Mucosa of rectum (tissue), 2 donors: ENCODE data around the gene FLVCR2.
"Not testable (repeated sequence)": the region's sequence is repeated elsewhere in the genome, so short reads cannot be mapped to it uniquely, and the experiment has no call there.

Source experiments
- H3K27ac ChIP-seq, 2 donors: one replicate each; pipeline ENCODE4 v1.7.0; 2013; ENCODE audit warnings: inconsistent platforms in 2 of 2, low read depth in 2 of 2, low read length in 2 of 2
- H3K27me3 ChIP-seq, 2 donors: one replicate each; pipeline ENCODE4 v1.7.0; 2013; ENCODE audit warnings: low read length in 2 of 2; ENCODE audit not compliant: control insufficient read depth in 2 of 2, insufficient read depth in 2 of 2
- H3K36me3 ChIP-seq, 2 donors: one replicate each; pipeline ENCODE4 v1.7.0; 2013; ENCODE audit warnings: low read length in 2 of 2; ENCODE audit not compliant: control insufficient read depth in 2 of 2, insufficient read depth in 2 of 2
- H3K4me1 ChIP-seq, 2 donors: one replicate each; pipeline ENCODE4 v1.7.0; 2013; ENCODE audit warnings: low read length in 2 of 2, mild to moderate bottlenecking in 1 of 2; ENCODE audit not compliant: control insufficient read depth in 2 of 2, insufficient read depth in 2 of 2
- H3K4me3 ChIP-seq, 2 donors: one replicate each; pipeline ENCODE4 v1.7.0; 2013; ENCODE audit warnings: low read length in 2 of 2
- H3K9ac ChIP-seq, 2 donors: one replicate each; pipeline ENCODE4 v1.7.0; 2013; ENCODE audit warnings: low read length in 2 of 2, low read depth in 1 of 2, mild to moderate bottlenecking in 1 of 2
- H3K9me3 ChIP-seq, 2 donors: one replicate each; pipeline ENCODE4 v1.7.0; 2013; ENCODE audit warnings: low read length in 2 of 2; ENCODE audit not compliant: control insufficient read depth in 2 of 2
- donor health status: healthy.
- donor health status: Normal muscosa, but diverticular disease.

FLVCR2 gene

GRCh38 chr14:75587388-75587787 is 9.0 kb downstream of the FLVCR2 start:
- H3K4me3 ChIP-seq, result no peak overlapping the region

GRCh38 chr14:75589931-75590330 is 11.5 kb downstream of the FLVCR2 start:
- H3K36me3 ChIP-seq, result peaks cover 3 to 6% of the 10 kb centered on the region in 2 donors
- H3K9ac ChIP-seq, result no peak overlapping the region
- no peaks in the 10 kb centered on the region for H3K9me3 ChIP-seq
- H3K4me1 ChIP-seq, result no peaks in the 10 kb centered on the region
- H3K4me3 ChIP-seq, result no peak overlapping the region
- no peaks in the 10 kb centered on the region for H3K27me3 ChIP-seq
- no peak overlapping the region for H3K27ac ChIP-seq

More at GRCh38 chr14:75587388-75587787, 9.0 kb downstream of the FLVCR2 start:
- Histone ChIP-seq H3K9me3 (no peaks in the 10 kb centered on the region), H3K4me1 (no peaks in the 10 kb centered on the region), H3K36me3 (peaks cover 3 to 6% of the 10 kb centered on the region in 2 donors), H3K27me3 (no peaks in the 10 kb centered on the region), H3K27ac (no peak overlapping the region), H3K9ac (no peak overlapping the region)

- no peak overlapping the region for H3K4me3 ChIP-seq
- H3K27me3 ChIP-seq, result no peaks in the 10 kb centered on the region
- H3K27ac ChIP-seq, result no peak overlapping the region
- H3K9me3 ChIP-seq, result no peaks in the 10 kb centered on the region
- H3K9ac ChIP-seq, result no peak overlapping the region
- no peaks in the 10 kb centered on the region for H3K4me1 ChIP-seq
- H3K36me3 ChIP-seq, result peaks cover 3 to 6% of the 10 kb centered on the region in 2 donors
These were observed 13.0 kb downstream of the FLVCR2 start for GRCh38 chr14:75591331-75591946.

GRCh38 chr14:75591987-75592575 is 13.7 kb downstream of the FLVCR2 start:
- Histone ChIP-seq H3K36me3 (peaks cover 3 to 6% of the 10 kb centered on the region in 2 donors), H3K9me3 (no peaks in the 10 kb centered on the region), H3K27me3 (no peaks in the 10 kb centered on the region), H3K27ac (no peak overlapping the region), H3K4me3 (no peak overlapping the region), H3K4me1 (no peaks in the 10 kb centered on the region), H3K9ac (no peak overlapping the region)

GRCh38 chr14:75595226-75595625 is 16.8 kb downstream of the FLVCR2 start:
- Histone ChIP-seq H3K9me3 (no peaks in the 10 kb centered on the region), H3K27ac (no peak overlapping the region), H3K4me3 (no peak overlapping the region), H3K4me1 (no peaks in the 10 kb centered on the region), H3K27me3 (no peaks in the 10 kb centered on the region), H3K9ac (no peak overlapping the region), H3K36me3 (peaks cover 3 to 4% of the 10 kb centered on the region in 2 donors)

GRCh38 chr14:75597149-75597548 is 18.7 kb downstream of the FLVCR2 start:
- Histone ChIP-seq H3K4me3 (no peak overlapping the region), H3K27me3 (no peaks in the 10 kb centered on the region), H3K9me3 (no peaks in the 10 kb centered on the region), H3K9ac (no peak overlapping the region), H3K36me3 (peaks cover 1% of the 10 kb centered on the region in 2 donors), H3K4me1 (no peaks in the 10 kb centered on the region), H3K27ac (no peak overlapping the region)

GRCh38 chr14:75600100-75600499 is 21.7 kb downstream of the FLVCR2 start:
- H3K9ac ChIP-seq, H3K4me1 ChIP-seq, H3K9me3 ChIP-seq, H3K27ac ChIP-seq, H3K36me3 ChIP-seq, H3K4me3 ChIP-seq, H3K27me3 ChIP-seq: not testable (repeated sequence)

GRCh38 chr14:75601061-75601460 is 22.6 kb downstream of the FLVCR2 start:
- H3K27me3 ChIP-seq, H3K9ac ChIP-seq, H3K36me3 ChIP-seq, H3K4me1 ChIP-seq, H3K4me3 ChIP-seq, H3K27ac ChIP-seq, H3K9me3 ChIP-seq: not testable (repeated sequence)

- H3K36me3 ChIP-seq, result no peaks in the 10 kb centered on the region
- no peak overlapping the region for H3K9ac ChIP-seq
- no peaks in the 10 kb centered on the region for H3K9me3 ChIP-seq
- H3K27ac ChIP-seq, result no peak overlapping the region
- no peaks in the 10 kb centered on the region for H3K27me3 ChIP-seq
- H3K4me3 ChIP-seq, result no peak overlapping the region
- H3K4me1 ChIP-seq, result peaks cover 0 to 4% of the 10 kb centered on the region in 2 donors
These were observed 24.1 kb downstream of the FLVCR2 start for GRCh38 chr14:75602503-75602902.

- no peaks in the 10 kb centered on the region for H3K36me3 ChIP-seq
- H3K27me3 ChIP-seq, result no peaks in the 10 kb centered on the region
- H3K27ac ChIP-seq, result no peak overlapping the region
- H3K4me1 ChIP-seq, result peaks cover 0 to 4% of the 10 kb centered on the region in 2 donors
- H3K9me3 ChIP-seq, result no peaks in the 10 kb centered on the region
- H3K4me3 ChIP-seq, result no peak overlapping the region
- no peak overlapping the region for H3K9ac ChIP-seq
These were observed 26.8 kb downstream of the FLVCR2 start for GRCh38 chr14:75604979-75605851.
